GM19351 (cell line): ENCODE measurements around the gene CDY1.
"Not testable (repeated sequence)": the region's sequence is repeated elsewhere in the genome, so short reads cannot be mapped to it uniquely, and the experiment has no call there.

Source experiments
- ATAC-seq: cut with Tn5 transposase; IDR thresholded peaks from one replicate; pipeline ENCODE4 v1.9.1; 2021; ENCODE audit warnings: mild to moderate bottlenecking, moderate library complexity; ENCODE audit not compliant: unreplicated experiment

CDY1 gene, protein sequence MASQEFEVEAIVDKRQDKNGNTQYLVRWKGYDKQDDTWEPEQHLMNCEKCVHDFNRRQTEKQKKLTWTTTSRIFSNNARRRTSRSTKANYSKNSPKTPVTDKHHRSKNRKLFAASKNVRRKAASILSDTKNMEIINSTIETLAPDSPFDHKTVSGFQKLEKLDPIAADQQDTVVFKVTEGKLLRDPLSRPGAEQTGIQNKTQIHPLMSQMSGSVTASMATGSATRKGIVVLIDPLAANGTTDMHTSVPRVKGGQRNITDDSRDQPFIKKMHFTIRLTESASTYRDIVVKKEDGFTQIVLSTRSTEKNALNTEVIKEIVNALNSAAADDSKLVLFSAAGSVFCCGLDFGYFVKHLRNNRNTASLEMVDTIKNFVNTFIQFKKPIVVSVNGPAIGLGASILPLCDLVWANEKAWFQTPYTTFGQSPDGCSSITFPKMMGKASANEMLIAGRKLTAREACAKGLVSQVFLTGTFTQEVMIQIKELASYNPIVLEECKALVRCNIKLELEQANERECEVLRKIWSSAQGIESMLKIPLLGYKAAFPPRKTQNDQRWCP

DNA sequence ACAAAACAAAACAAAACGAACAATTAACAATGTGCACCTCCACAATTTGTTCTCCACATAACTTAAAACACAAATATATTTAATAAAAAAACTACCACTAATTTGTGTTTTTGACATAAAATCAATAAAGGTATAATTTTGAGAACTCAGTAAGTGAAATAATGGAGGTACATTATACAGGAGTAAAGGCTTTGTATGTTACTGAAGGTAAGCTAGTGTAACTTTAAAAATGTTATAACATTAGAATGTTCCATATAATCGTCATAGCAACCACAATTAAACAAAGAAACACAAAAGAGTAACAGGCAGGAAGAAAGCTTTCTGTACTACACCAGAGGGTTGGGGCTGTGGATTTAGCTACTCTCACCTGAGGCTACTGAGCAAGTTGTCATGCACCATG lies at the start of gene CDY1:
CDY1 (plus strand) TSS at position 301 of the 400 bp plus-strand sequence. CDS start 326 bp downstream, outside the sequence.
- ATAC-seq: not testable (repeated sequence)

DNA sequence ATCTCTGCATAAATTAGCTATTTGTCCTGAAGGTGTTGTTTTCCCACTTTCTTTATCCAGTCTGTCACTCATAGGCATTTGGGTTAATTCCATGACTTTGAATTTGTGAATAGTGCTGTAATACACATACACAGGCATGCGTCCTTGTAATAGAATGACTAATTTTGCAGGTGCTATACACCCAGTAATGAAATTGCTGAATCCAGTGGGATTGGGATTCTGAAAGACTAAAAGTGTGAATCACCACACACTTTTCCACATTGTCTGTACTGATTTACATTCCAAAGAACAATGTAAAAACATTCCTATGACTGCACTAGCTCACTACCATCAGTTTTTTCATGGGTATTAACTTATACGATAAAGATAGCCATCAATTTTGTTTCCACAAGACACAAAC lies 28.6 kb upstream of the CDY1 start:
- not testable (repeated sequence) for ATAC-seq

DNA sequence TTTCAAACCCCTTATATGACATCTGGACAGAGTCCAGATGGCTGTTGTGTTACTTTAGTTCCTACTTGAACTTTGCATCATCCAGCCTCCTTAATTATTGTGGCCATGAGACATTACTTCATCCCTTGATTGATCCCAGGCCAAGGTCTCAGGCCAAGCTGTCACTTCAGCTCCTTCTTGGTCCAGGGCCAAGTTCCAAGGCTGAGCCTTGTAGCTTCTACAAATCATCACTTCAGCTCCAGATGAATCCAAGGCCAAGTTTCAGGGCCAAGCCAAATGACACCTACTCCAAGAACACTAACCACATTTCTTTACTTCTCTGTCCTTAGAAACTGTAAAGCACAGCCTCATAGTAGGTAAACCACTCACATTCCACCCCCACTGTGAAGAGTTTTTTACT lies 1.7 kb upstream of the CDY1 start:
- ATAC-seq: not testable (repeated sequence)

DNA sequence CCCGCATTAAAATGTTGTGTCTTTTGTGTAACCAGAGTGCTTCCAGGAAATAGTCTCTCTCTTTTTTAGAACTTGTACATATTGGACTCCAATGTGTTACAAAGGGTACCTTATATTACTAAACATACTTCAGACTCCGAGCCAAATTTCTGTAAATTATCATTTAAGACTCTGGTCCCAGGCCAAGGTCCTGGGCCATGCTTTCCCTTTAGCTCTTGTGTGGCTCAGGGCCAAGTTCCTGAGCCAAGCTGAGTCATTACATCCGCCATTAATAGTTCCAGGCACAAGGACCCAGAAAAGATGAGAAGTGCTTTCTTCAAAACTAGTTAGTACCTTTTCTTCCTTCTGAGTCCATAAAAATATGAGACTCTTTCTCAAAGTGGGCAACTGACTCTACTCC lies 4.6 kb downstream of the CDY1 start:
- not testable (repeated sequence) for ATAC-seq

DNA sequence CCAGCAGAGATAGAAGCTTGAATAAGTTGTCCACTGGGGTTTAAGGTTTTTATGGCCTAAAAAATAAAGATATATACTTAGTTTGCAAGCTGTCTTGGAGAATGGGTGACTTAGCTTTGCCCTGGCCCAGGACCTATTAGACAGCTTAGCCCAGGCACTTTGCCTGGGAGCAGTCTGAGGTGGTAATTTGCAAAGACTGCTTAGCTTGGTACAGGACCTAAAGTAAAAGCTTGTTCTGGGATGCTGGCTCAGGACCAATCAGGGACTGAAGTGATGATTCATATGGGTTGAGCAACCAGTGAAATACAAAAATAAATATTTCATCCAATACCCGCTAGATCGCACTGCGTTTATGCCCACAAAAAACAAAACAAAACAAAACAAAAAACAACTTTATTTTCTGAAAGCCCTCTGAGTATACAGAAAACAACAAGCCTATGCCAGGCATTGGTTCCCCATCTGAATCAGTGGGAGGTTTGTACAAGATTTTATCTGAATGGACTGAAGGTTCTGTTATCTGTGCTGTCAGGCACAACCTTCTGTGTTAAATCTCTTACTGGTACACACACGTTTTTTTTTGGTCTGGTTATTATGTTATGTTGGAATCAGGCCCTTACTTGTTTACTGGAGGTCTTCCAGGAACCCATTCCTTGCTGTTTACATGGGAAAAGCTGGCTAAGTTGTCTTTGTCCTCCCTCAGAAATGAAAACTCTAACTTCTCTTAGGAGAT lies 8.6 kb downstream of the CDY1 start:
- ATAC-seq: not testable (repeated sequence)

DNA sequence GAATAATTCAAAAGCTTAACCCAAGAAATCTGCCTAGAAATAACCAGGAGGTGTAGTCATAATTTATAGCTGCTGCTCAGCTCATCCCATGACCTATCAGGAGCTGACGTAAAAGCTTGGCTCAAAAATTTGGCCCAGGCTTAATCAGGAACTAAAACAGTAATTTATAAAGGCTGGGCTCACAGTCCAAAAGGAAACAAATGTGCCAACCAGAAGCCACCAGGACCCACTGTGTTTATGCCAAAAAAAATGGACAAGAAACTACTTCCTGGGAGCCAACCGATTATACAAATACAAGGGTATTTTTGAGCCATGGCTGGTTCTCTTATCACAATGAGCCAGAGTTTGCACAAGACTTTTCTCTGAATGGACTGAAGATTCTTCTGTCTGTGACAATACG lies 17.9 kb downstream of the CDY1 start:
- not testable (repeated sequence) for ATAC-seq

DNA sequence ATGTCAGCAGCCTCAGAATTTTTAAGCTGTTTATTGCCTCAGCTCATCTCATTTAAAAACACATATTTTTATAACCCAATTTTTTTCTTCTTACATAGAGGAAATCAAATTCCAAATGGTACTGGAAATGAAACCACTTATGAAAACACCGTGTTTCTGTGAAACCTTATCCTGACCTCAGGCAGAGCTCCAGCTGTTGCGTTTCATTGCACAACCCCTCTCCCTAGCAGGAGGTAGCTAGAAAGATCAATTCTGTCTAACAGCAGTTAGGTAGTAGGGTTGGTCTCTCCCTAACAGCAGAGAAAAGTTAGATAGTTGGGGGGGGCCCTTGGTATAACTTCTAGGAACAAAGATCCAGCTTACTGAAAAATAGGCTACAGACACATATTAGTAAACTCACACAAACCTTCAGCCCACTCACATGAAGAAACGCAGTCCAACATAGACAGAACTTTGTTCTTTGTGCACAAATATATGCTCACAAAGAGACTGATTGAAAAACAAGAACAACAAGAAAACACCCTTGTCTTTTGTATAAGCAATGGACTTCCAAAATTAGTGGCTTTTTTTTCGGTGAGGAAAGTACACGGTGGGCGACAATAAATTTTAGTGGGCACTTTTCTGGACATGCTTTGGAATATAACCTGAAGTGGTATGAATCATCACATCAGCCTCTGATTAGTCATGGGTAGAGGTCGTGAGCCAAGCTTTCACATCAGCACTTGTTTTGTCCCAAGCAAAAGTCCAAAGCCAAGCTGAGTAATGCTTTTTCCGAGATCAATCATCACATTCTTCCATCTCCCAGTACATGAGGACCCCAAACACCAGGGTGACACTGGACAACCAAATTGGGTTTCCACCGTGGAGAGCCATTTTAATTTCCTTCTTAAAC lies 21.4 kb downstream of the CDY1 start:
- not testable (repeated sequence) for ATAC-seq
